Liver (tissue), 3 donors: ENCODE data around the gene HOMER1.

Experiments
- EGR1 ChIP-seq, 2 donors: IDR thresholded peaks; 2 replicates each; pipeline ENCODE4 v1.6.1; 2016 to 2018; ENCODE audit warnings: antibody characterized with exemption in 2 of 2, low read depth in 2 of 2
- FOXA1 ChIP-seq: IDR thresholded peaks from 2 replicates; pipeline ENCODE4 v1.6.1; 2016; ENCODE audit warnings: antibody characterized with exemption
- FOXA2 ChIP-seq: IDR thresholded peaks from 2 replicates; pipeline ENCODE4 v1.6.1; 2016; ENCODE audit warnings: antibody characterized with exemption
- GABPA ChIP-seq, 2 donors: IDR thresholded peaks in 1 of 2; conservative IDR thresholded peaks in 1 of 2; 2 replicates each; pipeline ENCODE4 v1.6.1; 2016; ENCODE audit warnings: antibody characterized with exemption in 2 of 2, mild to moderate bottlenecking in 1 of 2, moderate library complexity in 1 of 2
- HNF4G ChIP-seq: IDR thresholded peaks from 2 replicates; pipeline ENCODE4 v1.6.1; 2016; ENCODE audit warnings: antibody characterized with exemption
- JUND ChIP-seq, 2 donors: IDR thresholded peaks; 2 replicates each; pipeline ENCODE4 v1.6.1; 2016; ENCODE audit warnings: antibody characterized with exemption in 2 of 2
- RAD21 ChIP-seq, 2 donors: IDR thresholded peaks; 2 replicates each; pipeline ENCODE4 v1.6.1; 2016; ENCODE audit warnings: antibody characterized with exemption in 2 of 2, mild to moderate bottlenecking in 2 of 2
- RXRA ChIP-seq, 2 donors: IDR thresholded peaks; 2 replicates each; pipeline ENCODE4 v1.6.1; 2017 to 2018; ENCODE audit warnings: antibody characterized with exemption in 2 of 2, mild to moderate bottlenecking in 1 of 2
- SP1 ChIP-seq: IDR thresholded peaks from 2 replicates; pipeline ENCODE4 v1.6.1; 2018; ENCODE audit warnings: antibody characterized with exemption, mild to moderate bottlenecking
- TF ChIP-seq, protein P1 (sequence below): IDR thresholded peaks from 2 replicates; pipeline ENCODE4 v1.6.1; 2016; ENCODE audit warnings: antibody characterized with exemption, mild to moderate bottlenecking
- TF ChIP-seq, protein P2 (sequence below): IDR thresholded peaks from 2 replicates; pipeline ENCODE4 v1.6.1; 2016; ENCODE audit warnings: antibody characterized with exemption
- TF ChIP-seq, protein P3 (sequence below): fragments of 150-350 bp; IDR thresholded peaks from 2 replicates; pipeline ENCODE4 v1.5.1; 2017; ENCODE audit warnings: improper control_type of control experiment, low read depth, low read length; ENCODE audit not compliant: missing input control
- TF ChIP-seq, protein P4 (sequence below): IDR thresholded peaks from 2 replicates; pipeline ENCODE4 v1.6.1; 2016; ENCODE audit warnings: antibody characterized with exemption
- donor health status: healthy.
- donor health status: healthy.

DNA sequence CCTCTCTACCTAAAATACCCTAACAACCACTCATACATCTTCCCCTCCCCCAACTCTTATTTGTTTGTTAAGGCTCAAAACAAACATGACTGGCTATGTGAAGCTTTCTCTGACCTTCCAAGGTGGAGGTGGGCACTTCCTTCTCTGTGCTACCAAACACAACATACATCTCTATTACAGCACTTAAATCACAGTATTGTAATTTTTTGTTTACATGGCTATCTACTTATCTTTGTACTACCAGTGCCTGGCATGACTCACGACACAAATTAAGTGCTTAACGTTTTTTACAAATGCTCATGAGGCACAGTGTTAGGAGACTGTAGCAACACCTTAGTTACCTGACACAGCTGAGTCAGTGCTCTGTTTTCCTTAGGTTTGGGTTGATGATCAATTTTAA lies 18.6 kb downstream of the HOMER1 start:
- TF ChIP-seq, protein P1, sequence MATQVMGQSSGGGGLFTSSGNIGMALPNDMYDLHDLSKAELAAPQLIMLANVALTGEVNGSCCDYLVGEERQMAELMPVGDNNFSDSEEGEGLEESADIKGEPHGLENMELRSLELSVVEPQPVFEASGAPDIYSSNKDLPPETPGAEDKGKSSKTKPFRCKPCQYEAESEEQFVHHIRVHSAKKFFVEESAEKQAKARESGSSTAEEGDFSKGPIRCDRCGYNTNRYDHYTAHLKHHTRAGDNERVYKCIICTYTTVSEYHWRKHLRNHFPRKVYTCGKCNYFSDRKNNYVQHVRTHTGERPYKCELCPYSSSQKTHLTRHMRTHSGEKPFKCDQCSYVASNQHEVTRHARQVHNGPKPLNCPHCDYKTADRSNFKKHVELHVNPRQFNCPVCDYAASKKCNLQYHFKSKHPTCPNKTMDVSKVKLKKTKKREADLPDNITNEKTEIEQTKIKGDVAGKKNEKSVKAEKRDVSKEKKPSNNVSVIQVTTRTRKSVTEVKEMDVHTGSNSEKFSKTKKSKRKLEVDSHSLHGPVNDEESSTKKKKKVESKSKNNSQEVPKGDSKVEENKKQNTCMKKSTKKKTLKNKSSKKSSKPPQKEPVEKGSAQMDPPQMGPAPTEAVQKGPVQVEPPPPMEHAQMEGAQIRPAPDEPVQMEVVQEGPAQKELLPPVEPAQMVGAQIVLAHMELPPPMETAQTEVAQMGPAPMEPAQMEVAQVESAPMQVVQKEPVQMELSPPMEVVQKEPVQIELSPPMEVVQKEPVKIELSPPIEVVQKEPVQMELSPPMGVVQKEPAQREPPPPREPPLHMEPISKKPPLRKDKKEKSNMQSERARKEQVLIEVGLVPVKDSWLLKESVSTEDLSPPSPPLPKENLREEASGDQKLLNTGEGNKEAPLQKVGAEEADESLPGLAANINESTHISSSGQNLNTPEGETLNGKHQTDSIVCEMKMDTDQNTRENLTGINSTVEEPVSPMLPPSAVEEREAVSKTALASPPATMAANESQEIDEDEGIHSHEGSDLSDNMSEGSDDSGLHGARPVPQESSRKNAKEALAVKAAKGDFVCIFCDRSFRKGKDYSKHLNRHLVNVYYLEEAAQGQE: no peak
- TF ChIP-seq, protein P2, sequence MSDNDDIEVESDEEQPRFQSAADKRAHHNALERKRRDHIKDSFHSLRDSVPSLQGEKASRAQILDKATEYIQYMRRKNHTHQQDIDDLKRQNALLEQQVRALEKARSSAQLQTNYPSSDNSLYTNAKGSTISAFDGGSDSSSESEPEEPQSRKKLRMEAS: no peak
- TF ChIP-seq, protein P3, sequence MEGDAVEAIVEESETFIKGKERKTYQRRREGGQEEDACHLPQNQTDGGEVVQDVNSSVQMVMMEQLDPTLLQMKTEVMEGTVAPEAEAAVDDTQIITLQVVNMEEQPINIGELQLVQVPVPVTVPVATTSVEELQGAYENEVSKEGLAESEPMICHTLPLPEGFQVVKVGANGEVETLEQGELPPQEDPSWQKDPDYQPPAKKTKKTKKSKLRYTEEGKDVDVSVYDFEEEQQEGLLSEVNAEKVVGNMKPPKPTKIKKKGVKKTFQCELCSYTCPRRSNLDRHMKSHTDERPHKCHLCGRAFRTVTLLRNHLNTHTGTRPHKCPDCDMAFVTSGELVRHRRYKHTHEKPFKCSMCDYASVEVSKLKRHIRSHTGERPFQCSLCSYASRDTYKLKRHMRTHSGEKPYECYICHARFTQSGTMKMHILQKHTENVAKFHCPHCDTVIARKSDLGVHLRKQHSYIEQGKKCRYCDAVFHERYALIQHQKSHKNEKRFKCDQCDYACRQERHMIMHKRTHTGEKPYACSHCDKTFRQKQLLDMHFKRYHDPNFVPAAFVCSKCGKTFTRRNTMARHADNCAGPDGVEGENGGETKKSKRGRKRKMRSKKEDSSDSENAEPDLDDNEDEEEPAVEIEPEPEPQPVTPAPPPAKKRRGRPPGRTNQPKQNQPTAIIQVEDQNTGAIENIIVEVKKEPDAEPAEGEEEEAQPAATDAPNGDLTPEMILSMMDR: no peak
- TF ChIP-seq JUND (IDR thresholded peaks at IDR 0.05) (no peak), RXRA (IDR thresholded peaks at IDR 0.05) (no peak), EGR1 (IDR thresholded peaks at IDR 0.05; ENCODE audit: low read depth in 2 of 2) (no peak), FOXA1 (no peak), HNF4G (no peak), FOXA2 (no peak), GABPA (IDR thresholded peaks at IDR 0.05 in 1 of 2, conservative IDR thresholded peaks at IDR 0.05 in 1 of 2) (no peak), RAD21 (IDR thresholded peaks at IDR 0.05) (no peak), SP1 (no peak)
- TF ChIP-seq, protein P4, sequence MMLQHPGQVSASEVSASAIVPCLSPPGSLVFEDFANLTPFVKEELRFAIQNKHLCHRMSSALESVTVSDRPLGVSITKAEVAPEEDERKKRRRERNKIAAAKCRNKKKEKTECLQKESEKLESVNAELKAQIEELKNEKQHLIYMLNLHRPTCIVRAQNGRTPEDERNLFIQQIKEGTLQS: no peak
